Fibroblast of skin of left quadriceps (primary cell): ENCODE measurements around the gene CHAD.
"Not testable (repeated sequence)": the region's sequence is repeated elsewhere in the genome, so short reads cannot be mapped to it uniquely, and the experiment has no call there.

ENCODE experiments used
- DNase-seq, 2 experiments: peaks; one replicate each; pipeline ENCODE4 v3.0.0-alpha.2; 2013; ENCODE audit warnings: low read depth in 2 of 2

Gene CHAD

GRCh38 chr17:50457621-50458020 lies 11.1 kb downstream of the CHAD start:
- no peak for DNase-seq

GRCh38 chr17:50453901-50454300 lies 14.8 kb downstream of the CHAD start:
- DNase-seq = no peak

- no peak for DNase-seq
Measured at GRCh38 chr17:50452630-50453300, 15.9 kb downstream of the CHAD start.

GRCh38 chr17:50451943-50452629 lies 16.6 kb downstream of the CHAD start:
- no peak for DNase-seq

GRCh38 chr17:50448643-50449042 lies 20.0 kb downstream of the CHAD start:
- DNase-seq = no peak

- DNase-seq = no peak
Measured at GRCh38 chr17:50447870-50448595, 20.6 kb downstream of the CHAD start.

GRCh38 chr17:50445730-50446325 lies 22.9 kb downstream of the CHAD start:
- no peak for DNase-seq

GRCh38 chr17:50444841-50445715 lies 23.6 kb downstream of the CHAD start:
- no peak for DNase-seq

GRCh38 chr17:50443505-50443974 lies 25.1 kb downstream of the CHAD start:
- DNase-seq = no peak

- no peak for DNase-seq
Measured at GRCh38 chr17:50440838-50441829, 27.5 kb downstream of the CHAD start.

- no peak for DNase-seq
Measured at GRCh38 chr17:50440172-50440837, 28.4 kb downstream of the CHAD start.

GRCh38 chr17:50439008-50439407 lies 29.7 kb downstream of the CHAD start:
- no peak for DNase-seq

GRCh38 chr17:50437409-50437808 lies 31.3 kb downstream of the CHAD start:
- no peak for DNase-seq

GRCh38 chr17:50432125-50432762 lies 36.4 kb downstream of the CHAD start:
- no peak for DNase-seq

GRCh38 chr17:50430821-50431618 lies 37.7 kb downstream of the CHAD start:
- peak in 1 of 2 experiments; percentile 20 for DNase-seq

- no peak for DNase-seq
Measured at GRCh38 chr17:50429793-50430192, 38.9 kb downstream of the CHAD start.

- DNase-seq = no peak
Measured at GRCh38 chr17:50428831-50429424, 39.8 kb downstream of the CHAD start.

- DNase-seq = not testable (repeated sequence)
Measured at GRCh38 chr17:50428126-50428525, 40.6 kb downstream of the CHAD start.
